NCI-H187 (cell line): ENCODE measurements around the gene INS.

Experiments
- DNase-seq, 2 experiments: peaks; one replicate each; lab custom pipeline; 2025; lab: John Stamatoyannopoulos, UW

Gene INS

DNA sequence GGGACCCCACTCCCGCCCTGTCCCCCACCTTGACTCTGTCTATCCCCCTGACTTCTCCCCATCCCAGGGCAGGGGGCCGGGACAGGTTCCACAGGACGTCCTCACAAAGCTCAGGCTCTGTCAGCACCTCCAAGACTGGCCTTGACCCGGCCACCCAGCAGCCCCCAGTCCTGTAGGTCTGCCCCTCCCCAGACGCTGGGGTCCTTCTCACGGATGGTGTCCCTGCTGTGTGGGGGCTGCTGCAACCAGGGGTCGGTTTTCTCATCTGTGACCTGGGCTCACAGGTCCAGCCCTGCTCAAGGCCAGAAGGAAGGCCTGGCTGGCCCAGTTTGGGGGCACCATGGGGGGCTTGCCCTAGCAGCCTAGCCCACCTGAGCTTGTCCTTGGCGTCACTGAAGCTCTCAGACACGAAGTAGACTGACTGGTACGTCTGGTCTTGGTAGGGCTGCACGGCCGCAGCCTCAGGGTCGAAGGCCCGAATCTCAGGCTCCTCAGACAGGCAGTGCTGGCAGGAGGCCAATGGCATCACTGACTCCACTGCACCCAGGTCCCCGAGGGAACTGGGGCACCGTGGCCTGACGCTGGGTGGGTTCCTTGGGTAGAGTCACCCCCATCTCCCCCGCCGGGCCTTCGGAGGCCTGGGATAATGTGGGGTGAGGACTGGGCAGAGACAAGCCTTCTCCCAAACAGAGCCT lies 4.0 kb upstream of the INS start:
- DNase-seq: no peak

DNA sequence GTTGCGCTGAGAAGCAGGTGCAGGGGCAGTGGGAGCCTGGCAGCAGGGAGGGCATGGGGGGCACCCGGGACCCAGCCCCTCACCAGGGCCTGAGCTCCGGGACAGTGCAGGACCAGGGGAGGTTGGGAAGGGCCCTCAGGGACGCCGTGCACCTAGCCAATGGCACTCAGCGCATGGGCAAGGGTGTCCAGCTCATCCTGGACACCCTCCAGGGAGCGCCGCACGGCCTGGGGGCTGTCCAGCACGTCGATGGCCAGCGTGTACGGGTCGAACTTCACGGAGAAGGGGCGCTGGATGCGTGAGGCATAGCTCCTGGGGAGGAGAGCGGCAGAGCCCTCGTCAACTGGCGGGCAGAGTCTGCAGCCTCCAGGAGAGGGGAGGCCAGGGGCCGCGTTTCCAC lies 3.1 kb upstream of the INS start:
- DNase-seq: no peak

DNA sequence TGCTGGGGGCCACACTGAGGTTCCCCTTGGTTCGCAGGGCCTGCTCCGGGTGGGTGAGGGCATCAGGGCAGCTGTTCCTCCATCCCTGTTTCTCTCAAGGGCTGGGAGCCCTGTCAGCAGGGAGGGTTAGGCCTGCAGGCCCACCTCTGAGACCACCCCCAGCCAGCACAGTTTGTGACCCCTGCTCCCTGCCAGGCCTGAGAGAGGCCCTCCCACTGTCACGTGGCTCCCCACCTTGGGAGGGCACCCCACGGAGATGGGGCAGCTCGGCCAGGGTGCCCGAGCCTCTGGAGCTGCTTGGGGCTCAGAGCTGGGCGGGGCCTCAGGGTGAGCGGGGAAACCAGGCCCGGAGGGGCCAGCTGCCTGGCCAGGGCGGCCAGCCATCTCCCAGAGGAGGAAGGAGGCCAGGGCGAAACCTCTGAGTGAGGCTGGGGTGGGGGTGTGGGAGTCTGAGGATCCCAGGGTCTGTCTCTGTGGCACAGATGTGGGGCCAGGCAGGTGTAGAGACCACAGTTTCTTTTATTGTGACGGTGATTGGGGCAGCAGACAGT lies 2.5 kb upstream of the INS start:
- DNase-seq: no peak

DNA sequence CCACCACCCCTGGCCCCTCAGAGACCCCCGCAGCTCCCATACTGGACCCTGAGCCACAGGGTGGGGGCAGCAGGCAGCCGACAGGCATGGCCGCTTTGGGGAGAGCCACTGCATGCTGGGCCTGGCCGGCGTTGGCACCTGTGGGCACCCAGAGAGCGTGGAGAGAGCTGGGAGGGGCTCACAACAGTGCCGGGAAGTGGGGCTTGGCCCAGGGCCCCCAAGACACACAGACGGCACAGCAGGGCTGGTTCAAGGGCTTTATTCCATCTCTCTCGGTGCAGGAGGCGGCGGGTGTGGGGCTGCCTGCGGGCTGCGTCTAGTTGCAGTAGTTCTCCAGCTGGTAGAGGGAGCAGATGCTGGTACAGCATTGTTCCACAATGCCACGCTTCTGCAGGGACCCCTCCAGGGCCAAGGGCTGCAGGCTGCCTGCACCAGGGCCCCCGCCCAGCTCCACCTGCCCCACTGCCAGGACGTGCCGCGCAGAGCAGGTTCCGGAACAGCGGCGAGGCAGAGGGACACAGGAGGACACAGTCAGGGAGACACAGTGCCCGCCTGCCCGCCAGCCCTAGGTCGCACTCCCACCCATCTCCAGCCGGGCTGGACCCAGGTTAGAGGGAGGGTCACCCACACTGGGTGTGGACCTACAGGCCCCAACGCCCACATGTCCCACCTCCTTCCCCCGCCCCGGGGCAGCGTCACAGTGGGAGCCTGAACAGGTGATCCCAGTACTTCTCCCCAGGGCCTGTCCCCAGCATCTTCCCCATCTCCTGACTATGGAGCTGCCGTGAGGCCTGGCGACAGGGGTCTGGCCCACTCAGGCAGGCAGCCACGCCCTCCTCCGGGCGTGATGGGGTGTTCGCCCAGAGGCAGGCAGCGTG lies 1.2 kb downstream of the INS start:
- DNase-seq: no peak

DNA sequence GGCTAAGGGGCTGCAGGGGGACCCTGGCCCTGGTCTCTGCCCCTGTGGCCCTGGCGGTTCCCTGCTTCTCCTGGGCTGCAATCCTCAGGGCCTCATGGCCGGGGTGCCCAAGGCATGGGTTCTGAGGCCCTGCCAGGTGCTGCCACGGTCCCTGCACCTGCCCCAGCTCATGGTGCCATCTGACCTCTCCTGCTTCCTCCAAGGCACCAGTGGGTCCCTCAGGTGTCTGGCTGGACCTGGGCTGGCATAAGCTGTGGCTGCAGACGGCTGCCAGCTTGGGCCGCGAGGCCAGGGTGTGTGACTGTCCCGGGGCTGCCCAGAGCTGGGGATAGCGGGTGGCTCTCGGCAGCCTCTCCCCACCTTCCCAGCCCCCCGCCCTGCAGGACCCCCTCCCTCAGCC lies 2.0 kb downstream of the INS start:
- no peak for DNase-seq

DNA sequence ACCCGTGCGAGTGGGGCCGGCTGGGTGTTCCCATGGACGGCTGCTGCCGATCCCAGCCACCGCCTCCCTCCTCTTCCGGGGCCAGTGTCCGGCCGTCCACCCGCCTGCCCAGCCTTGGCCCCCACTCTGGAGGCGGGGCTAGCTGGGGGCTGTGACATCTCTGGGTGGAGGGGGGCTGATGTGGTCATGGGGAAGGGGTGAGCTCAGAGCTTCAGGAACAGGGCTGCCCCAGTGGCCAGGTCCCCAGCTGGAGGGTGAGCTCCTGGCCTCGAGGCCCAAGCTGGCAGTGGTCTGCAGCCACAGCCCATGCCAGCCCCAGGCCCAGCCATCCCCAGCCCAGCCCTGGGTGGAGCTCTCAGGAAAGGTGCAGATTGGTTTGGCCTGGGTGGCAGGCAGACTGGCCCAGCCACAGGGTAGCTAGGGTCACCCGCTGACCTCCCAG lies 2.7 kb downstream of the INS start:
- no peak for DNase-seq

DNA sequence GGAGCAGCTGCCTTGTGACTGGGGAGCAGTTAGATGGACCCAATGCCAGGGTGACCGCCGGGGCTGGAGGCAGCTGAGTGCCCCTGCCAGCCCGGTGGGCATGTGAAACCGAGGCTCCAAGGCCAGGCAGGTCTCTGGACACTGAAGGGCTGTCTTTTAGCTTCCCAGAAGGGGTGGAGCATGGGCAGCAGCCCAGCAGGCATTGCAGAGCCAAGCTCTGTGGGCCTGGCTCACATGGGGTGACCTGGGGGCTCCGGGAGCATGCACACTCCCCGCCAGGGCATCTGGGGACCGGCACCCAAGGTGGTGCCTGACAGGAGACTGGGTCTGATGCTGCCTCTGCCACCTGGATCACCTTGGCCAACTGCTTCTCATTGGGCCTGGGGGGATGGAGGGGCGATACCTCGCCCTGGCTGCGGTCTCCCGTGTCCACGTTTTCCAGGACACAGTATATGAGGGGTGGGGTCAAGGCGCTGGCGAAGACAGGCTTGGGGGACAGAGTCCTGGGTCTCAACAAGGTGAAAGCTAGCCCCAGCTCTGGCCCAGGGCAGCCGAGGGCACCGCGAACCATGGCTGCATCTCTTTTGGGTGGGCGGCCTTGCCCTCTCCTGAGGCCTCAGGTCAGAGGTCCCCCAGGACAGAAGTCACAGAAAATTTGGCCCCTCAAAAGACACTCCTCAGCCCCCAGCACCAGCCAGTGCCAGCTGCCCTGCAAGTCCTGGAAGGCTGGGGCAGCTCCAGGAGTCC lies 3.5 kb downstream of the INS start:
- DNase-seq: no peak

DNA sequence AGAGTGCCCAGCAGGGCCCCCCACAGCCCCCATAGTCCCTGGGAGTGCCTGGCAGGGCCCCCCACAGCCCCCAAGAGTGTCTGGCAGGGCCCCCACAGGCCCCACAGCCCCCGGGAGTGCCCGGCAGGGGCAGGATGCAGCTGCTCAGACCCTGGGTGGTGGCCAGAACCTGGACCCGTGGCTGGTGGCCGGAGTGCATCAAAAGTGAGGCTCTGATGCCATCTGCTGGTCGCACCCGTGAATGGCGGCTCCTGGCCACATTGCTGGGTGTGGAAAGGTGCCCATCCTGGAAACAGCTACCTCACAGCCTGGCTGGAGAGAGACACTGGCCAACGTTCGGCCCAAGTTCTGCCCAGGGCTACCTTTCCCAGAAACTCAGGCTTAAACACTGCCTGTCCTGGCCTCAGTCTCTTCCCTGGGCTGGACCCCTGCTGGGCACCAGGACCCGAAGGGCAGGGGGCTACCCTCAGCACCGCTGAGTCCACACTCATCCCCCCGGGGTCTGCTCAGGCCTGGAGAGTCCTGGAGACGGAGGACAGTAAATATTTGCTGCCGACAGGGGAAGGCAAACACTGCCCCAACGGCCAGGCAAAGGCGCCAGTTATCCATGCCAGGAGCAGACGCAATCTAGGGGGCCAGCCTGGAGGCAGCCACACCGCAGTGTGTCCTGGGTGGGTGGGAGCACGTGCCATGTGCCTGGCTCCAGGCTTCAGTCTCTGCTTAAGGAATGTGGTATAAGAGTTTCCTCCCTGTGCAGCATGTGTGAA lies 4.4 kb downstream of the INS start:
- DNase-seq: no peak

DNA sequence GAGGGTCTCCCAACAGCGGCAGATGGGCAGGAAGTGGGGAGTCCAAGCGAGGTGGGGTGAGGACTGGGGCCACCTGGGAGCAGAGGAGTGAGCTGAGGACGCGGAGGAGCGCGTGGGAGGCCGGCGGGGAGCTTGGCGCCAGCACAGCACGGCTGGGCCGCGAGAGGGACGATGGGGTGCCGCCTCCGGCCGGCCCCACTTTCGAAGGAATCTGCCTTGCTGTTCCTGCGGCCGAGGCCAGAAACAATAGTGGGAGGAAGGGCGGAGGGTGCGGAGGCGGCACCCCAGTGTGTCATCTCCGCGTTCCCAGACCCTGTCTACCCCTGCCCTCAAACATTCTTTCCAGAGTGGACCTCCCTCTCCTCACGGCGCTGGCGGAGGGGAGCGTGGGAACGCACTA lies 5.5 kb downstream of the INS start:
- DNase-seq: no peak

DNA sequence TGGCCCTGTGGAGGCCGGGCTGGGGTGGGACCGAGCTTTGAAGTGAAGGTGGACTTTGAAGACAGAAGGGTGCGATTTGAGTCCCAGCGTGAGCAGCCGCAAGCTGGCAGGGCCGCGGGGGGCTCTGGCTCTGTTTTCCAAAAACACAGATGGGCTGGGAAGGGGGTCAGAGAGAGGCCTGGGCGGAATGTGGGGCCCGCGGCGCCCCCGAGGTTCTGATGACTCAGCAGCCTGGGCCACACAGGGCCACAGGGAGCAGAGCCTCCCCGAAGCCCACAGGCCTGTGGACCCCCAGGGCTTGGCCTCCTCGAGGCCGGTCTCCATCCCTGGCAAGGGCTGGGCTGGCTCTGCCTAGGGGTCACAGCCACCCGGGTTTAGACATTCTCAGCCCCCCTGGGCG lies 6.1 kb downstream of the INS start:
- no peak for DNase-seq

DNA sequence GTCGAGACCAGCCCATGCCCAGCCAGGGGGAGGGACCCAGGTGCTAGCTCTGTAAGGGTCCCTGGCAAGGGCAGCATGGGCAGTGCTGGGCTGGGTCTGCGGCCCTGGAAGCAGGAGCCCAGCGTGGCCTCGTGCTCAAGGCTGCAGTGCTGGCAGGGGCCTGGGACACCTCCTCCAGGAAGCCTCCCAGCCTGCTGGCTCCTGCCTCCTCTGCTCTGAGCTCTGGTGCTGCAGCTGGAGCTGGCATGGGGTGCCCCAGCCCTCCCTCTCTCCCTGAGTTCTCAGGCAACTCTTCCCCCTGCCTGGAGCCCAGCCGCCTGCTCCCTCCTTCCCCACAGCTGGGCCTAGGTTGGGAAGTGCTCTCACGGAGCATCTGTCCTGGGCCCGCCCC lies 6.8 kb downstream of the INS start:
- DNase-seq: no peak

DNA sequence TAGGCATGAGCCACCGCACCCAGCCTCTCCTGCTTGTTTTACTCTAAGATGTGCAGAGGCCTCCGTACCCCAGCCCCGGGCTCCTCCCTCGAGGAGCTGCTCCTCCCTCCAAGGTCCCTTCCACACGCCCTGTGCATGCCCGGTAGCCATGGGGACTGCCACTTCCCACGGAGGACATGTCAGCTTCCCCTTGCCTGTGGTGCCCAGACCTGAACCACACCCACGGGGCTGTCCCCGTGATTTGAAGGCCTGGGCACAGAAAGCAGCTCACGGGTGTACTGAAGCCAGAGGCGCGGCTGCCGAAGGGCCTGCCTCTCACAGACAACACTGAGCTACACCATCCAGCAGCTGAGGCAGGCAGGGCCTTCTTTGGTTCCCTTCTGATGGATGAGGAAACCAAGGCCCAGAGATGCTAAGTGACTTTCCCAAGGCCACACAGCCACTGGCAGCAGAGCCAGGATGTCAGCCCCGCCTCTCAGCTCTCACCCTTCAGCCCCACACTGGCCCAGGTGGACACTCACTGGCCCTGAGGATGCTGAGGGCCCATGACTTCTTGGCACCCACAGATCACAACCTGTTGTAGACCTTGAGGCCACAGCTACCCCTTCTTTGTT lies 7.3 kb downstream of the INS start:
- DNase-seq: no peak

DNA sequence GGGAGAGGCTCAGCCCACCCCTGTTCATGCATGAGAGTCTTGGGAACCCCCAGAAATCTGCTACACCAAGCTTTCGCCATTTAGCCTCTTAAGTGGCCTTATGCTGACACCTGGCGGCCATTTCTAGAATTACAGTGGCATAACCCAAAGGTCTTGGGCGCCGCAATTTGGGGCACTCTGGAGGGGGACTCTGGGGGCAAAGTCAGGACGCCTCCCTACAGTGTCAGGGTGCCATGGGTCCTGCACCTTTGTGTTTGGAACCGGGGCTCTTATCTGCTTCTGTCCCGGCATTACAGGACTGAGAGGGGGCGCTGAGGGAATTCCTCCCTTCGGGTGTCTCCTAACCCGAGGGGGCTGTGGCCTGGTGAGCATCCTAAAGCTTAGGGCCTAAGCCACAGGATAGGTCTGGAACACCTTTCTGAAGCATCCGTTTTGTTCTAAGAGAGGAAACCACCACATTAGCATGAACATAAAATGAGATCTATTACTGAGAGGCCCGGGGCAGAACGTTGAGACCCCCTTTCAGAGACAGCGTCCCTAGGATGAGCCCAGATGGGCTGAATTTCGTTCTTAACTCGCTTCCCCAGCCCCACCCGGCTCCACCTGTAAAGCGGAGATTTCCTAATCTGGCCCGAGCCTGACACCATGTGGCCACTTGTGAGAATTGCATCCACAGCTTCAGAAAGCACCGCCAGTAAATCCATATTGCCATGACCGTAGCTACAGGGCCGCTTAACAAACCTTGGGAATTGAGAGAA lies 9.3 kb downstream of the INS start:
- DNase-seq: peak; percentile 31 to 46

DNA sequence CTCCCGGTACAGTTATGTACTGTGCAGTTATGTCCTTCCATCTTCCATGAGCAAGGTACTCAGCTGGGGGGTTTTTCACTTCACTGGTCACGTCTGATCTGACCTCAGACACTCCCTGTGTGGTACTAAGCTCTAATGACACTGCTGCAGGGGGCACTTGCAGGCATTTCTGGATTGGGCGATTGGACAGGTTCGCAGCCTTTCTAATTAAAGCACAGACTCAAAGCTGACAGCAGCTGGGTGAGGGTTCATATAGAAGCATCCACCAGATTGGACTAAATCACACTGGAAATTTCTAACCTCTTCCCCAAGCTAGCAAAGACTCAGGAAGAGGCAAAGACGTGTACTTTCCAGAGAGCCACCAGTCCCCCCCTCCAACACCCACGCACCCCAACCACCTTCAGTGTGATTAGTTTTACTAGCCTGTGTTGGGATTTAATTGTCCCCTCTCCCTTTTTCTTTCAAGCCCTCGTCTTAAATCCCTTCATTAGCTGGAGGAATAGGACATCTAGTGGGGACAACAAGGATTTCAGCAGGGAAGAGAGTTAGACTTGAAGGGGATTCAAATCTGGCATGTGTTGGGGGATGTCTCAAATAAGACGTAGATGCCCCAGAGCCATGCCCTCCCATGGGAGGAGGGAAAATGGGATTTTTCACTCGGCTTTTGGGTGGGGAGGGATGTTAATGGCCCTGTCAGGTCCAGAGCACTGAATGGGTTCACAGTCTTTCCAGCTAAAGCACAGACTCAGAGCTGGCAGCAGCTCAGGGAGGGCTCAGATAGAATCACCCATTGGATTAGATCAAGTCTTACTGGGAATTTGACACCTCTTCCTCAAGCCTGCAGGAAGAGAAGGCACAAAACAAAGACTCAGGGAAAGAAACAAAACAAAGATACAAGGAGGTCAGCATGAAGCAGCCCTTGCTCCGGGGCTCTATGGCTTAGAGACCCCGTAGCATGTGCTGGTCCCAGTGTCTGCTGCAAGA lies 10.9 kb downstream of the INS start:
- no peak for DNase-seq

DNA sequence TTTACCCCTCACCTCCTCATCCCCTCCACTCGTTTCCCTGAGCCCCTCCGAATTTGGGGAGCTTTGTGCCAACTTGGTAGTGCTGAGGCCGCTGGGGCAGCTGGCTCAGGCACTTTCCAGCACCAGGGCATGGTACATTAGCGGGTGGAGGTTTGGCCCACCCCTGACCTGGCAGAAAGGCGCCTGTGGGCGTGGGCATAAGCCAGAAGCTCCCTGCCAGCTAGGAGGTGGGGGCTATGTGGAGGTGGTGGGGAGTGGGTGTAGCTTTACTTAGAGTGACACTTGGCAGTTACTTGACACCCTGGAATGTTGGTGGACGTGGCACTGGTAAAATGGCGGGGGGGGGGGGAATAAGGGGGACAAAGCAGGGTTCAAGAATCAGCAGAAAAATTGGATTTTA lies 11.5 kb downstream of the INS start:
- DNase-seq: no peak

DNA sequence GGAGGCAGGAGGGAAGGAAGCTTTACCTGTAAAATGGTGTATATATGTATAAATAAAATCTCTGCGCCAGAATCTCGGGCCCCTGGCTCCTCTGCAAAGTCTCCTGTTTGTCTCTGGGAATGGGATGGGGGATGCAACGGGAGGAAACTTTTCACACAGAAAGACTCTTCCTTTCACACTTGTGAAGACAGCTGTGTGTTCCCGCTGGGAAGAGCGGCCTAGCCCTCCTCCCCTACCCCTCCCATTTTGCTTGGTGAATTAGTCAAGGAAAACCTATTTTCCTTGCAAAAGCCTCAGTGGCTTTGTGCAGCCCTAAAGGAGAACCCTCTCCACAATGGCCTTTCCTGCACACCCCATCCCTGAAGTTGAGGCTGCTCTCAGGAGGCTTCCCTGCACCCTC lies 12.4 kb downstream of the INS start:
- DNase-seq: no peak

DNA sequence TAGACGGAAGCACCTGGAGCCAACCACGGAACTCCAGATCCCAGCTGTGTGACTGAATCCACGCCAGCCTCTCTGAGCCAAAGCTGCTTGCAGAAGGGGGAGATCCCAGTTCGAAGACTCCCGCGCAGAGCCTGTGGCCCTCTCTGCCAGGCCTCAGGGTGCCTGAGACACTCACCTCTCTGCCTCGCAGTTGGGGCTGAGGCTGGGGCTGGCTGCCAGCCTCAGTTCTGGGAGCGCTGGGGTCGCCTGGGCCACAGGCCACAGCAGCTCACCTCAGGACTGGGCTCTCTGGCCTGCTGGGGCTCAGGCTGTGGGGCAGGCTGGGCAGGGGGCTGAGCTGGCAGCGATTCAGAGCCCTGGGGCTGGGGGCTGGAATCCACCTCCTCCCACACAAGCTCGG lies 13.6 kb downstream of the INS start:
- no peak for DNase-seq

DNA sequence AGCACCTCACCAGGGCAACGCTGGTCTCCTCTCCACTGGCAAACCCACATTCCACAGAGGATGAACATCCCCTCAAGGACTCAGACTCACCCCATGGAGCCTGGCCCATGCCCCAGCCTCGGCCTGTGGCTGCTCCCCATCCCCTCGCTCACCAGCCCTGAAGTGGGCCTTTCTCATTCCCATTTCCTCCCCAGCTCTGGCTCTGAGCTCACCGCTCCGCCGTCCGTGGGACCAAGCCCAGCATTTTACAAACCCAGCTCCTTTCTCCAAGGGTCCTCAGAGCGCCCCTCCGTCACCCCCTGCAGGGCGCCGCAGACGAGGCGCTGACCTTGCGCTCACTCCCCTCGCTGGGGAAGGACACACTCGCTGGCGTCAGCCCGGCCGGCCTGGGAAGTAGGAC lies 15.0 kb downstream of the INS start:
- no peak for DNase-seq

DNA sequence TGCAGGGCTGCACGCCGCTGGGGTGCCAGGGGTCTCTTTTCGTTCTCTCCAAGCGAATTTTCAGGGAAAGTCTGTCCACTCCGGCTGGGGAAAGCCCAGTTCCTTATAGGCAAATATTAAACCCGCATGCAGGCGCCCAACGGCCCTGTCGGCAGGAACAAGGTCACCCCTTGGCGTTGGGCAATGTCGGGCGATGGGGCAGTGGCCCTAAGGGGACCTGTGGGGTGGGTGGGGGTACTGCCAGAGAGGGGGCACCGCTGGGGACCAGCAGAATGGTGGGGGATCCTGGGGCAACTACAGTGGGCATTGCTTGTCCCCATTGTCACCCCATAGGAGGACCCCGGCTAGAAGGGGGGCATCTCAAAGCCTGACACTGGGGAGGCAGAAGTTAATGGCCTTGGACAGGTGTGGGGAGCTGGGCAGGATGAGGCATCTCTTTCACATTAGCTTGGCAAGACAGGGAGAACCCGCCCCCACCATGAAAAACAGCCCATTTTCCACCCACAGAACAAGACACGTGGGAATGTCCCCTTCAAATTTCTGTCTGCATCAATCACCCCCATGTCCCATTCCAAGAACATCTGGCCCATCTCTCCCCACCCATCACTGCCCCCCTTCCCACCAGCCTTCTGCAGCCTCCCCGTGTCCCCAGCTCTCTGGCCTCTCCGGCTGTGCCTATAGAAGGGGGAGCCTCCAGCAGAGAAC lies 16.3 kb downstream of the INS start:
- no peak for DNase-seq
